ENCODE measurements around the gene TEC.

The TEC gene

DNA sequence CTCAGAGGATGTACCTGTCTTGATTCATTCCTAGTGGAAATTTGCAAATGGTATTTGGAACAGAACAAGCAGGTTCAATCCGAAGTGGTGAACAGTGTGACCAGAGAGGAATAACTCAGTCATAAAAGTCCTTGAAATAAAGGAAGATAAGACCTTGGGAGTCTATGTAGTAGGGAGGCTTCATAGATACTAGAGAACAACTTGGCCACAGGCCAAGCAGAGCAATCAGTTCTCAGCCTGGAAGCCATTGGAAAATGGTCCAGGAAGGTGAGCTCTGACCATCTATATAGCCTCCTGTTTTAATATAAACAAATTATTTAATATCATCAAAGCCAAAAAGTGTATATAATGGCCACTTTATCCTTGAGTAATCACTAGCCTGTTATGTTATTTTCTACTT lies 146.9 kb downstream of the TEC start:
- ChIA-PET CTCF (interaction anchor here (1.3 kb wide), 1 partner anchor 13 kb away, joined by 4 read pairs; no protein-coding TSS in a partner anchor), POLR2A (no interaction called here)
- H3K4me3 ChIP-seq (ENCODE audit: low read depth, low read length), result no peak overlapping the region
- TF ChIP-seq, protein P1, sequence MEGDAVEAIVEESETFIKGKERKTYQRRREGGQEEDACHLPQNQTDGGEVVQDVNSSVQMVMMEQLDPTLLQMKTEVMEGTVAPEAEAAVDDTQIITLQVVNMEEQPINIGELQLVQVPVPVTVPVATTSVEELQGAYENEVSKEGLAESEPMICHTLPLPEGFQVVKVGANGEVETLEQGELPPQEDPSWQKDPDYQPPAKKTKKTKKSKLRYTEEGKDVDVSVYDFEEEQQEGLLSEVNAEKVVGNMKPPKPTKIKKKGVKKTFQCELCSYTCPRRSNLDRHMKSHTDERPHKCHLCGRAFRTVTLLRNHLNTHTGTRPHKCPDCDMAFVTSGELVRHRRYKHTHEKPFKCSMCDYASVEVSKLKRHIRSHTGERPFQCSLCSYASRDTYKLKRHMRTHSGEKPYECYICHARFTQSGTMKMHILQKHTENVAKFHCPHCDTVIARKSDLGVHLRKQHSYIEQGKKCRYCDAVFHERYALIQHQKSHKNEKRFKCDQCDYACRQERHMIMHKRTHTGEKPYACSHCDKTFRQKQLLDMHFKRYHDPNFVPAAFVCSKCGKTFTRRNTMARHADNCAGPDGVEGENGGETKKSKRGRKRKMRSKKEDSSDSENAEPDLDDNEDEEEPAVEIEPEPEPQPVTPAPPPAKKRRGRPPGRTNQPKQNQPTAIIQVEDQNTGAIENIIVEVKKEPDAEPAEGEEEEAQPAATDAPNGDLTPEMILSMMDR (IDR thresholded peaks at IDR 0.05; ENCODE audit: insufficient read depth, low read length, missing control alignments), result no peak
- DNase-seq (ENCODE audit: low read depth, low spot score), result no peak

DNA sequence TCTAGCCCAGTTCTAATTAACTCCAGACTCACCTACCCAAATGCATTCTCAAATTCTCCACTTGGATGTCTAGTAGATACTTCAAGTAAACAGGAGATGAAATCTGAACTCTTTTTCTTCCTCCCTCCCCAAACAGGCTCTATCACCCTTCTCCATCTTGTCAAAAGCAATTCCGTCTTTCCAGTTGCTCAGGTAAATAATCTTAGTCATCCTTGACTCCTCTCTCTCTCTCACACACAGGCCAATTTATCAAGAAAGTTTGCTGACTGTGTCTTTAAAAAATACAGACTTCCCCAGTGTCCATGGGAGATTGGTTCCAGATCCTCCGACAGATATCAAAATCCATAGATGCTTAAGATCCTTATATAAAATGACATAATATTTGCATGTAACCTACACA lies 148.5 kb downstream of the TEC start:
- TF ChIP-seq, protein P1 (IDR thresholded peaks at IDR 0.05; ENCODE audit: insufficient read depth, low read length, missing control alignments), result no peak
- CTCF ChIA-PET, result no interaction called here
- POLR2A ChIA-PET, result no interaction called here
- H3K4me3 ChIP-seq (ENCODE audit: low read depth, low read length), result no peak overlapping the region
- no peak for DNase-seq (ENCODE audit: low read depth, low spot score)

DNA sequence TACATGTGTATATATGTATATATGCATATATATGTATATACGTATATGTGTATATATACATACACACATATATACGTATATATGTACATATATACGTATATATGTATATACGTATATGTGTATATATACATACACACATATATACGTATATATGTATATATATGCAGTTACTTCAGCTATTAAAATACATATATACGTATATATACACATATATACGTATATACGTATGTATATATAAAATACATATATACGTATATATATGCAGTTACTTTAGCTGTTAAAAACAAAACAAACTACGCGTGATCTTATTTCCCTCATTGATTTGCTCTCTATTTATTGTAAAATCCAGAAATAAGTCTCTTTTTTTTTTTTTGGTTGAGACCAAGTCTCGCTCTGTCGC lies 149.5 kb downstream of the TEC start:
- DNase-seq (ENCODE audit: low read depth, low spot score), result no peak
- TF ChIP-seq, protein P1 (IDR thresholded peaks at IDR 0.05; ENCODE audit: insufficient read depth, low read length, missing control alignments), result no peak
- ChIA-PET POLR2A (no interaction called here), CTCF (interaction anchor here (0.7 kb wide), 1 partner anchor 10 kb away, joined by 3 read pairs; no protein-coding TSS in a partner anchor)
- no peak overlapping the region for H3K4me3 ChIP-seq (ENCODE audit: low read depth, low read length)

DNA sequence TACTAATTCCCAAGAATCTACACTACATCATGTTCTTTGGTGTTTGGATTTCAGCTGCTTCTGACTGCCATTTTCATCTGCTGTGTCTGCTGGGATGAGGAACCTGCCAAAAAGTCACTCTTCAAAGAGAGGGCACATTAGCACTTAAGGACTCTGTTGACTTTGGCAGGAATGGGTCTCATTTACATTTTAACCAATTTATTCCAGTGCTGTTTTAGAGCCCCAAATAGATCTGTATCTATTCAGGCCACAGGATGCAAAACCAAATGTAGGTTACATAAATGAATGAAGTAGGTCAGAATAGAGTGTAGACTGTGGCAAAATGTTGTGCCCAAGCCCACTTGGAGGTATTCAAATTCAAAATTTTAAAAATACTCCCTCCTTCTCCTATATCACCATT lies 150.0 kb downstream of the TEC start:
- POLR2A ChIA-PET, result no interaction called here
- no peak for DNase-seq (ENCODE audit: low read depth, low spot score)
- CTCF ChIA-PET, result interaction anchor here (1.4 kb wide), 1 partner anchor 10 kb away, joined by 4 read pairs; no protein-coding TSS in a partner anchor
- no peak overlapping the region for H3K4me3 ChIP-seq (ENCODE audit: low read depth, low read length)
- TF ChIP-seq, protein P1 (IDR thresholded peaks at IDR 0.05; ENCODE audit: insufficient read depth, low read length, missing control alignments), result no peak

DNA sequence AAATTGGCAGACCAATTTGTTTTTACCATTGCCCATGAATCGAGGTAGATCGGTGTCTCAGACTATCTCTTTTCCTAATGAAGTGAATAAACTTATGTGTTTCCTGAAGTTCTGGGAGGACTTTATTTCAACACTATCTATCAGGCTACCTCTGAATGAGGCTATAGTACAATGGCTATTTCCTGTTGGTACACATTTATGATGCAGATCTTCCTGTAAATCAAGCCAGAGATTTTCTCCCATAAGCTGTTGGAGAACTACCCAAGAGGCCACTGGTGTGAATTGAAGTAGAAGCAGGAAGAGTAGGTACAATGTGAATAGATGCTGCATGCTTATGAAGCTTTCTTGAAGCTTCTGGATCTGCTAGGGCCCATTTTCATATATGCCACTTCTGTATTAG lies 151.6 kb downstream of the TEC start:
- DNase-seq (ENCODE audit: low read depth, low spot score), result no peak
- POLR2A ChIA-PET, result no interaction called here
- no peak overlapping the region for H3K4me3 ChIP-seq (ENCODE audit: low read depth, low read length)
- TF ChIP-seq, protein P1 (IDR thresholded peaks at IDR 0.05; ENCODE audit: insufficient read depth, low read length, missing control alignments), result no peak
- CTCF ChIA-PET, result interaction anchor here (1.4 kb wide), 1 partner anchor 9 kb away, joined by 4 read pairs; no protein-coding TSS in a partner anchor

DNA sequence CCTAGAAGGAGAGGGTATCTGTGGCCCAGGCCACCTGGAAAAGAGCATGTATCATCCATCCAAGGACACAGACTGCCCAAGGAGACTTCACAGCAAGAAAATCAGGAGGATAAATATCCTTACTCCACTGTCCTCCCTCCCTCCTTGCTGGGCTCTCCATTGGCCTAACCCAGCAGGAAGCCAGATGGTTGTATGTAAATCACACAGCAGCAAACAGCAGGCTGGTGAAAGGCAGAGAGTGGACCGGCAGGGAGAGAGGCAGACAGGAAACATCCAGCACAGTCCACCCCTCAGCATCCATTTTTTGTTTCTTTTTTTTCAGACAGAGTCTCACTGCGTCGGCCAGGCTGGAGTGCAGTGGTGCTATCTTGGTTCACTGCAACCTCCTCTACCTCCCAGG lies 153.1 kb downstream of the TEC start:
- POLR2A ChIA-PET, result no interaction called here
- TF ChIP-seq, protein P1 (IDR thresholded peaks at IDR 0.05; ENCODE audit: insufficient read depth, low read length, missing control alignments), result no peak

More for the DNA sequence above, 153.1 kb downstream of the TEC start:
- no peak for DNase-seq (ENCODE audit: low read depth, low spot score)
- CTCF ChIA-PET, result no interaction called here
- H3K4me3 ChIP-seq (ENCODE audit: low read depth, low read length), result no peak overlapping the region
